ENCODE results near the gene SLC37A3. TPM values are rescaled to one million over a fixed set of nuclear protein-coding genes. Genes with fewer than 3 reads are reported as not detected.

The SLC37A3 gene
- total and polyA plus RNA-seq, 2 of the 13 experiments (the other 11 are each of a cell fraction or from before 2014, with no cell fraction given) = 21.3 to 27.9 TPM

DNA sequence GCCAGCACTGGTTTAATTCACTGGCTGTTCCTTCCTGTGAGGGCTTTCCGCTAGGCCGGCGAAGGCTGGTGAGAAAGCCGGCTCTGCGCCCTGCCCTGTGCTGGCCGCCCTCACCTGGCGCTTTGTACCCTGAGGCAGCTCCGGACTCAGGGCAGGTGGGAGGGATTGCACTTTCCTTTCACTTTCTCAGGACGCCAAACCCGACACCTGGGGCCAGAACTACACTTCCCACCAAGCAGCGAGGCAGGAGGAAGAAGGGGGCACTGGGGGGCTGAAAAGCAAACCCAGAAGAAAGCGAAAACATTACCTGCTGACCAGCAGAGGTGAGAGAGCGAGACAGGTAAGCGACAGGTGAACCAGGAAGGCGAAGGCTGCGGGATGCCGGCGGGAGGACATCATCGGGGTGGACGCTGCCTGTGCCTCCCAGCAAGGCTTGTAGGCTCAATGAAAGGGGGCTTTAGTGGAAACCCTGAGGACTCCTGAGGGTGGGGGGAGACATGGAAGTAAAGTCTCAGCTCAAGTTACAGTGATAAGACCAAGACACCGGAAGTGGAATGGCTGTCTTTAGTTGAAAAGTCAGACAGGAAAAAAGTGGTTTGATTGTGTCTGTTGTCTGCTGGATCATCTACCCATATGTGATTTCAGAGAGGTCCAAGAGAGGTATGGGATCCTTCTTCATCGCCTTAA, 5.7 kb upstream of the SLC37A3 start, which contains the start of gene RAB19:
Gene RAB19, plus strand, starts transcription at position 181 of the 687 bp plus-strand sequence. CDS start 3,589 bp downstream, outside the sequence.
- H3K79me2 ChIP-seq (ENCODE audit: insufficient read depth, low read length) = no peaks in the 10 kb centered on the region
- no peak for FAIRE-seq
- H3K4me3 ChIP-seq (replicated peaks in 1 of 3; ENCODE audit: insufficient read depth in 1 of 3, low read depth in 2 of 3, low read length in 3 of 3) = peak within 1 kb of the TSS; percentile 46 to 68 (median 54)
- peaks cover 14% of the 10 kb centered on the region; the same call in 1 of the 2 replicates for H3K4me1 ChIP-seq (ENCODE audit: insufficient read depth, low read length)
- 7% methylated on average over 21 of the region's 22 CpGs for WGBS (ENCODE audit: low lambda C conversion rate)
- H3K9me3 ChIP-seq (ENCODE audit: low read length) = no peaks in the 10 kb centered on the region
- no peaks in the 10 kb centered on the region; a peak in 1 of 5 replicates for H3K27me3 ChIP-seq (ENCODE audit: control insufficient read depth in 1 of 2, insufficient read depth in 2 of 2, low read length in 2 of 2)
- peak; percentile 92 for ATAC-seq
- no peaks in the 10 kb centered on the region for H4K20me1 ChIP-seq (ENCODE audit: insufficient read depth, low read length)
- intact Hi-C loops (cut with micrococcal nuclease; ENCODE audit: unreplicated experiment) = no loop called here
- ChIA-PET CTCF (ENCODE audit: low intra/inter-chr PET ratio, low total read pairs) (no interaction called here), POLR2A (no interaction called here)
- BruUV-seq (replicated peaks) = no TSS peak
- H2AFZ ChIP-seq (ENCODE audit: low read length) = no peak within 1 kb of the TSS
- H3K27ac ChIP-seq (ENCODE audit: extremely low read length, insufficient read depth, low read length) = no peak within 1 kb of the TSS
- DNase-seq (ENCODE audit: low spot score) = no peak
- no peaks in the 10 kb centered on the region for H3K36me3 ChIP-seq (replicated peaks in 1 of 2; ENCODE audit: control insufficient read depth in 1 of 2, insufficient read depth in 2 of 2, low read length in 2 of 2)
- H3K9ac ChIP-seq (ENCODE audit: insufficient read depth, low read depth, low read length) = no peak within 1 kb of the TSS
- in situ Hi-C loops (cut with HindIII; ENCODE audit: extremely low pct_ligation_motif_present, low pct_unique_long_range_greater_than_20kb) = no loop called here
- peak within 1 kb of the TSS; percentile 82 for H3K4me2 ChIP-seq (ENCODE audit: low read depth, low read length)
- TF ChIP-seq, protein P1, sequence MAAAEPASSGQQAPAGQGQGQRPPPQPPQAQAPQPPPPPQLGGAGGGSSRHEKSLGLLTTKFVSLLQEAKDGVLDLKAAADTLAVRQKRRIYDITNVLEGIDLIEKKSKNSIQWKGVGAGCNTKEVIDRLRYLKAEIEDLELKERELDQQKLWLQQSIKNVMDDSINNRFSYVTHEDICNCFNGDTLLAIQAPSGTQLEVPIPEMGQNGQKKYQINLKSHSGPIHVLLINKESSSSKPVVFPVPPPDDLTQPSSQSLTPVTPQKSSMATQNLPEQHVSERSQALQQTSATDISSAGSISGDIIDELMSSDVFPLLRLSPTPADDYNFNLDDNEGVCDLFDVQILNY (CRISPR knock-in tag; conservative IDR thresholded peaks at IDR 0.05) = no peak
- no peak for TF ChIP-seq NR1H2 (CRISPR knock-in tag; IDR thresholded peaks at IDR 0.05; ENCODE audit: borderline replicate concordance, low read depth)
- TF ChIP-seq KDM5B (CRISPR knock-in tag; IDR thresholded peaks at IDR 0.05; ENCODE audit: borderline replicate concordance) = peak; percentile 40; the same call in 1 of the 2 replicates
- TF ChIP-seq NFAT5 (CRISPR knock-in tag; IDR thresholded peaks at IDR 0.05) = no peak
- TF ChIP-seq ZKSCAN1 (IDR thresholded peaks at IDR 0.05; ENCODE audit: low read length) = no peak
- TF ChIP-seq ZNF143 (CRISPR knock-in tag; IDR thresholded peaks at IDR 0.05) = peak; percentile 46; the same call in 1 of the 2 replicates
- TF ChIP-seq ZNF703 (CRISPR knock-in tag; IDR thresholded peaks at IDR 0.05; ENCODE audit: borderline replicate concordance) = no peak
- no peak for TF ChIP-seq FOXP1 (IDR thresholded peaks at IDR 0.05)
- no peak for TF ChIP-seq FOXP1 (CRISPR knock-in tag; IDR thresholded peaks at IDR 0.05)
- TF ChIP-seq ZNF775 (CRISPR knock-in tag; IDR thresholded peaks at IDR 0.05; ENCODE audit: borderline replicate concordance) = no peak
- no peak for TF ChIP-seq ZNF337 (CRISPR knock-in tag; IDR thresholded peaks at IDR 0.05; ENCODE audit: borderline replicate concordance, low read depth)
- TF ChIP-seq CEBPG (CRISPR knock-in tag; IDR thresholded peaks at IDR 0.05) = no peak
- no peak for TF ChIP-seq ZNF260 (CRISPR knock-in tag; IDR thresholded peaks at IDR 0.05; ENCODE audit: borderline replicate concordance, low read depth)
- TF ChIP-seq, protein P2, sequence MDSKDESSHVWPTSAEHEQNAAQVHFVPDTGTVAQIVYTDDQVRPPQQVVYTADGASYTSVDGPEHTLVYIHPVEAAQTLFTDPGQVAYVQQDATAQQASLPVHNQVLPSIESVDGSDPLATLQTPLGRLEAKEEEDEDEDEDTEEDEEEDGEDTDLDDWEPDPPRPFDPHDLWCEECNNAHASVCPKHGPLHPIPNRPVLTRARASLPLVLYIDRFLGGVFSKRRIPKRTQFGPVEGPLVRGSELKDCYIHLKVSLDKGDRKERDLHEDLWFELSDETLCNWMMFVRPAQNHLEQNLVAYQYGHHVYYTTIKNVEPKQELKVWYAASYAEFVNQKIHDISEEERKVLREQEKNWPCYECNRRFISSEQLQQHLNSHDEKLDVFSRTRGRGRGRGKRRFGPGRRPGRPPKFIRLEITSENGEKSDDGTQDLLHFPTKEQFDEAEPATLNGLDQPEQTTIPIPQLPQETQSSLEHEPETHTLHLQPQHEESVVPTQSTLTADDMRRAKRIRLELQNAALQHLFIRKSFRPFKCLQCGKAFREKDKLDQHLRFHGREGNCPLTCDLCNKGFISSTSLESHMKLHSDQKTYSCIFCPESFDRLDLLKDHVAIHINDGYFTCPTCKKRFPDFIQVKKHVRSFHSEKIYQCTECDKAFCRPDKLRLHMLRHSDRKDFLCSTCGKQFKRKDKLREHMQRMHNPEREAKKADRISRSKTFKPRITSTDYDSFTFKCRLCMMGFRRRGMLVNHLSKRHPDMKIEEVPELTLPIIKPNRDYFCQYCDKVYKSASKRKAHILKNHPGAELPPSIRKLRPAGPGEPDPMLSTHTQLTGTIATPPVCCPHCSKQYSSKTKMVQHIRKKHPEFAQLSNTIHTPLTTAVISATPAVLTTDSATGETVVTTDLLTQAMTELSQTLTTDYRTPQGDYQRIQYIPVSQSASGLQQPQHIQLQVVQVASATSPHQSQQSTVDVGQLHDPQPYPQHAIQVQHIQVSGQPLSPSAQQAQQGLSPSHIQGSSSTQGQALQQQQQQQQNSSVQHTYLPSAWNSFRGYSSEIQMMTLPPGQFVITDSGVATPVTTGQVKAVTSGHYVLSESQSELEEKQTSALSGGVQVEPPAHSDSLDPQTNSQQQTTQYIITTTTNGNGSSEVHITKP (CRISPR knock-in tag; IDR thresholded peaks at IDR 0.05; ENCODE audit: low read depth) = no peak
- TF ChIP-seq PTBP1 (IDR thresholded peaks at IDR 0.05; ENCODE audit: low read depth, low read length, poor library complexity, severe bottlenecking) = no peak
- TF ChIP-seq KDM1A (CRISPR knock-in tag; IDR thresholded peaks at IDR 0.05) = no peak

Data from HepG2 (cell line).